GM21447 (cell line): ENCODE measurements around the gene ABAT.

Source experiments
- ATAC-seq: cut with Tn5 transposase; IDR thresholded peaks from one replicate; pipeline ENCODE4 v1.9.1; 2021; ENCODE audit not compliant: unreplicated experiment

Gene ABAT

DNA sequence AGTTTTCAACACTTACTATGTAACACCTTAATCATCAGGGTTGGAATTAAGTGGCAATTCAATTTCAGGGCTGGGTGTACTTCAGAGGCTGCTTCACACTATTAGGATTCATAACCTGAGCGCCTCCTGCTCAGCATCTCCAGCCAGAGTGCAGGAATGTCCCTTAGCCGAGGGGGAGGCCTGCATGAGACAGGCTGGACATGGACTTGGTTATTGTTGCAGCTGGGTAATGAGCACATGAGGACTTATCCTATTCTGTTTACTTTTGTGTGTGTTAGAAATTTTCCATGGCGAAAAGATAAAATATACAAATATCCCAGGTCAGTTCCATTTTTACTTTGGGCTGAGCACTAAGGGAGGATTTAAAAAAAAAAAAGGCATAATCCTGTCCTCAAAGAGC is 133.6 kb downstream of the ABAT start:
- ATAC-seq: no peak

DNA sequence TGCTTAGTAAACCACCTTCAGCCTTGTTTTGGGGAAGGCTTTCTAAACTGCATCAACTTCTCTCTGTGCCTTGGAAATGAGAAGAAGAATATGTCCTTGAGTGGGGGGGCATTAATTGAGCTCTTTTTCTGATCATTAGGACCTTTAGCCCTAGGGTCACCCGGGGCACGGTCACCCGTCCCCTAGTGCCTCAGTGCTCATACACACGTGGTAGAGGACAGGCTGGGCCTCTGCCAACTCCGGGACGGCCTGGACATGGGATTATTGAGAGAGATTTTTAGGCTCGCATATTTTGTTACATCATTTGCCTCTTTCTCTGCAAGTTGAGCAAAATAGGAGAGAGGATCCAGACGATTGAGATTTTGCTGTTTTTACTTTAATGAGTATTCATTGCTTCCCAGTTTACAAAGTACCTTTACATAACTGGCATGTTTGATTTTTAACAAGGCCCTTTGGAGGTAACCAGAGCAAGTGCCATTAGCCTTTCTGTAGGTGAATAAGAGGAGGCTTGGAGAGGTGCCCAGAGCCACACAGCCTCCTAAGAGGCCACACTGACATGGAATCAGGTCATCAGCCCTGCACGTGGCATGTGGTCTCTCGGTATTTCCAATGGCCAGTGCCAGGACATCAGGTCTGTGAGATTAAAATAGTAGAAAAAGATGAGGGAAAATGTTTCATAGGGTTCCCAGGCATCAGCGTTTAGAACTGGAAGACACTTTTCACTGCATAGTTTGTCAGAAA is 134.4 kb downstream of the ABAT start:
- ATAC-seq: no peak

DNA sequence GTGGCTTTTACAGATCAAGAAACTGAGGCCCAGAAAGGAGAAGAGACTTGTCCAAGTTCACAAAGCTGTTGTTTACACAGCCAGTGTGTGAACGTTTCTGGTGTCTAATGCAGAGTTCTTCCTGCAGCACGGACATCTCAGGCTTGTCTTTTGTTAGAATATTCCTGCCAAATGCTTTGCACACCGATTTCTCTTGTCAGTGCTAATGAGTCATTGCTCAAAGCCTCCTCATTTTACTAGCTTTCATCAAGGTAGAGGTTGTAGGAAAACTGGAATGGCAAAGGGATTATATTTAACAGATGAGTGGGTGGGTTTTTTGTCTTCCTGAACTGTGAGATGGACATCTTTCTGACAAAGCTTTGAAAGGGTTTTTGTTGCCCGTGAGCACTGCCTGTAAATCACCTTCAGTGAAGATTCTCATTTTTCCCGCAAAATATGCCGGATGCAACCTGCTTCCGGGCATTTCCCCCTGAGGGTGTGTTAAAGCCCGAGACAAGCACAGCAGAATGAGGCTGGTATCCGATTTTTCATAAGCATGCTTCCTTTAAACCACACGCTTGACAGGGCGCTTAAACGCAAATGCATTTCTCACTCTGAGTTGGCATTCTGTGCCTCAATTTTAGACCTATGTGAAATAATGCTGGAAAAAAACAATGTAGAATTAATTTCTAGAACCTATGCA is 137.9 kb downstream of the ABAT start:
- no peak for ATAC-seq

DNA sequence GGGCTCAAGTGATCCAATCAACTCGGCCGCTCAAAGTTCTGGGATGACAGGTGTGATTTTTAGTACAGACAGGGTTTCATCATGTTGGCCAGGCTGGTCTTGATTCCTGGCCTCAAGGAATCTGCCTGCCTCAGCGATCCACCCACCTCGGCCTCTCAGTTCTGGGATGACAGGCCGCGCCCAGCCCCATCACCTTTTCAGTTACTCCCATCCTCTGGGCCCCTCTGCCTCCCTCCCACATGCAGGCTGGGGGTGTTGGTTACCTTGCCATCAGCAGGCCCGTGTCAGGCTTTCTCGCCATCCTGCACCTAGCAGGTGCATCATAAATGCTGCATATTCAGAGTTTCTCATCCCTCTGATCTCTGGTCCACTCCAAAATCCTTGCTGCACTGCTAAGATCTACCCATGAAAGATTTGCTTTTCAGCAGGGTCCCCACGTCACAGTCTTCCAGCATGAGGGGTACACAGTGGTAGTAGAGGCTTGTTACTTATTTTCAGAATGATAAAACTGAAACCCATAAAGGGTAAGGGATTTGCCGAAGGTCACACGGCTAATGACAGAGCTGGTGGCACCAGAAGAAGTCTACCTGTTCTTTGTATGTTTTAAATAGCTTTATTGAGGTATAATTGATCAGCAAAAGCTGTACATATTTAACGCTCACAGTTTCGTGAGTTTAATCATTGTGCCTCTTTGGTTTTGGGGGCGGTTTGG is 139.8 kb downstream of the ABAT start:
- no peak for ATAC-seq

DNA sequence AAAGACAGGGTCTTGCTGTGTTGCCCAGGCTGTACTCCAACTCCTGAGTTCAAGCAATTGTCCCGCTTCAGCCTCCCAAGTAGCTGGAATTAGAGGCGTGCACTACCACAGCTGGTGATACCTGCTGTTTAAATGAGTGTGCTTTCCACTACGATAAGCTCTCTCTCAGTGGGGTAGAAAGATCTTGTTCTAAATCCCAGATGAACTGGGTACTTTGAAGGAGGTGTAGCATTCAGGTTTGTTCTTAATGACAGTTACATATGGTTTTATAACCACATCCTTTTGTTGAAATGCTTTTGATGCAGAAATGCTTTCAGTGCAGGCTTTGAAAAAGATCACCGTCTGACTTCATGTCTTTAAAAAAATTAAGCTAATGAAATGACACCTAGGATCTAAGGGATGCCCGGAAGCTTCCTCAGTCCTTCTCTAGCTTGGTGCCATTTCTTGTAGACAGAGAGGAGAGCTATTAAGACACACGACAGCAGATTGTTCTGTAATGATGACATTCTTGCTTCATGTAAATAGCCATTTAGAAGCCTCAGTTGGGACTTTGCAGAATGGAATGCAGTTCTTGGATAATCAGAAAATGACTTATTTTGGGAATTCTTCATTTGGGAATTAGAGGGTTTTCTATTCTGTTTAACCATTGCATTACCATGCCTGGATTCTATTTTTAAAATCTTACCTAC is 142.7 kb downstream of the ABAT start:
- no peak for ATAC-seq

DNA sequence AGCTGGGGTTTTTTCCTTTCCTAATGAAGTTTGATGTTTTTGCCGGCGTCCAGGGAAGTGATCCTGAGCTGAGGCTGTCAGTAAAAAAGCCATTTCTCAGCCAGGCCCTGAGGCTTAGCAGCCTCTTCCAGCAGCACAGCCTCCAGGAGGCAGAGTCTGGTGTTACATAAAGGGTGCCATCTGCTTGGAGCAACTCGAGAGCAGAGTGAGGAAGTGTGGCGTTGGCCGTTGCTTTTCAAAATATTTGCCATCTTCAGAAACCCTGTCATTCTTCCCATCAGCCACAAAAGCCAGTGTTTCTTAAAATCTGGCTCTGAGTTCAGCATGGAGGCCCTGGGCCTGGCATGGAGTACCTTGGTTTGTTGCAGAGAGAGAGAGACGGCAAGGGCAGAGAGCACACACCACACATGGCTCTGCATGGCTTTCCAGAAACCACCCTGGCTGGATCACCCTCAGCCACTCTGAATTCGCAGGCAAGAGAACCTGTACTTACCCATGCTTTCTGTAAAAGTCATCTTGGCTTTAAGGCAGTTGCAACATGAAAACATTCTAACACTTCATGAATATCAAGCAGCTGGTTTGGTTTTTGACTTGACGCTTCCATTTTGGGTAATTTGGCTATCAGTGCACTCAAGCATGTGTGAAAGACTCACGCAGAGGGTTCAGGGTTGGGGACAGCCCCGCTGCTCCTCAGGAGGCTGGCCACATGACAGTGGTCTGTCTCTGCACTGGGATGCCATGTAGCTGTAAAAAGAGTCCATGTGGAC is 144.3 kb downstream of the ABAT start:
- peak; percentile 77 for ATAC-seq

DNA sequence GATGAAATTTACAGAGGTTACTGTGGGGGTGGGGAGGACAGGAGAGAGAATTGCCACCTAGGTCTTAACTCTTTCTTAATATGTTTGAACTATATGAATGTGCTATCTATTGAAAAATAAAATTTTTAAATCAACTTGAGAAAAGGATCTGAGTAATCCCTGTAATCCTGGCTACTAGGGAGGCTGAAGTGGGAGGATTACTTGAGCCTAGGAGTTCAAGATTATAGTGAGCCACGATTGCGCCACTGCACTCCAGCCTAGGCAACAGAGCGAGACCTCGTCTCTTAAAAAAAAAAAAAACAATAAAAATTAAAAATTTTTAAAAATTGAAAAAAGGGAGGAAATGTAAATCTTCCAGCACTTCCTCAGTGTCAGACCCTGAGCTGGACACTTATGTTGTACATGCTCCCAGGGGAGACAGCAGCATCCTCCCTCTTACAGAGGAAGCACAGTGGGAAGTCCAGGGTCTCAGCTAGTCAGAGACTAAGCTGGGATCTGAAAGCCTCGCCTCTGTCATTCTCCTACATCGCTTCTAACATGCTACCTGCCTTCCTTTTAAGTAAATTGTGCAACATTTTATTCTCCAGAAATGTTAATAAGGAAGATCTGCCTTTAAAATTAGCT is 145.1 kb downstream of the ABAT start:
- ATAC-seq: no peak

DNA sequence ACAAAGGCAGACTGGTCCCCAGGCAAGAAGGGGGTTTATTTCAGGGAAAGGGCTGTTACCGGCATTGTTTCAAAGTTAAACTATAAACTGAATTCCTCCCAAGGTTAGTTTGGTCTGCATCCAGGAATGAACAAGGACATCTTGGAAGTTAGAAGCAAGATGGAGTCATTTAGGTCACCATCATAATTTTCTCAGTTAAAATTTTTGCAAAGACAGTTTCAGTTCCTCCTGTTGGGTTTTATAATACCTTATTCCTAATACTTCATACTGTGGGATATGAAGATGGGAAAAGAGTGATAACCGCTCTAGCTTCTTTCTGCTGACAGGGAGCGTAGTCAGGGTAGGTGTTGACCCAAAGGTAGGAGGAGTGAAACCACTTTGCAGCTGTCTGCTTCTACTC is 148.0 kb downstream of the ABAT start:
- ATAC-seq: no peak

DNA sequence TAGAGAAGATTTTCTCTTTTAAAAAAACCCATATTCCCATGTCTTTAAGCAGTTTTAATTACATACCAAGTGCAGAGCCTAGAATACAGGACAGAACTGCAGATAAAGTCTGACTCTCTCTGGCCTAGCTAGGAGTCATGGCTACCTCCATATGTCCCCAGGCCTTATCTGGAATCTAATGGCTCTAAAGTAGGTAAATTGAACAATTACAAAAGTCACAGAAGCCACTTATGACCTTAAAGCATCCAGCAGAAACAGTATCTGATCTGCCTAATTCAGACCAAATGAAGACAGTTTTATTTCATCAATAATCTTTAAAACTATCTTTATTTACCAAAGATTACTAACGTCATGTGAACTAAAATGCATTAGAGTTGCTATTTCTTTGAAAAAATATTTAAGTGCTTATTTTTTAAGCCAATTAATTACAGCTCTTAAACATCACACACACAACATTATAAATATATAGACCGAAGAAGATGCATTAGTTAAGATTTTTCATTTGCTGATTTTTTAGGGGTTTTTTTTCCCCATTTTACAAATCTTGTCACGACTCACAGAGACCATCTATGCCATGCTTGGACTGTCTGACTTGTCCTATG is 152.0 kb downstream of the ABAT start:
- no peak for ATAC-seq

DNA sequence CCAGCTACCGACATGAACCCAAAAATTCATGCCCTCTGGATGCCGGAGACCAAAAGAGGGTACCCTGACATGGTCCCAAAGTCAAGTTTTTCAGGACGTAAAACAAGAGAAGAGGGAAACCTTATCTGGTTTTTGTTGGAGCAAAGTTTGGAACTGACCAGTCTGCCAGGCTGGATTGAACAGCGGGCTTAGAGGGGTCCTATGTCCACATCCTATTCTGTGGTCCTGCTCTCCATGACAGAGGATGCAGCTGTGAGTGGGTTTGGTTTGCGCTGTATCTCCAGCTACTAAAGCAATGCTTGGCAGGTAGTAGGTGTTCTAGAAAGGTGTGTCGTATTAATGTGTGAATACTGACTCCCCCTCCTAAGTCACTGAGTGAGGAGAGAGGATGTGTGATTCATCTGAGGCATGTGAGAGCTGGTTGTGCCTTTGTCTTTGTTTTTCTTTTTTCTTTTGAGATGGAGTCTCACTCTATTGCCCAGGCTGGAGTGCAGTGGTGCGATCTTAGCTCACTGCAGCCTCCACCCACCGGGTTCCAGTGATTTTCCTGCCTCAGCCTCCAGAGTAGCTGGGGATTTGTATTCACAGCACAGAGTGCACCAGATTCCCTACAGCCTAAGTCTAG is 154.2 kb downstream of the ABAT start:
- no peak for ATAC-seq

DNA sequence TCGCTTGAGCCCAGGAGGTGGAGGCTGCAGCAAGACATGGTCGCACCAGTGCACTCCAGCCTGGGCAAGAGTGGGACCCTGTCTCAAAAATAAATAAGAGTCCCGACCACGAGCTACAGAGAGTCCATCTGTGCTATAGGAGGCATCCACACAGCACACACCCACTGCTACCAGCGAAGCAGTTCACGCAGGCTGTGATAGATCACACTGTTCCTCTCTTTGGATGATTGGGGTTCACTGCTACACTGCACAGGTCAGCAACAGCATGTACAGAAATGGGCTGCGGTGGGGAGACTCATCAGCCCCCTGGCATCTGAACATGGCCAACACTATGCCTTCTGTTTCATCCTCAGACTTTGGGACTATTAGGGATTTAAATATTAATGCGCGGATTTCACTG is 157.0 kb downstream of the ABAT start:
- ATAC-seq: no peak

DNA sequence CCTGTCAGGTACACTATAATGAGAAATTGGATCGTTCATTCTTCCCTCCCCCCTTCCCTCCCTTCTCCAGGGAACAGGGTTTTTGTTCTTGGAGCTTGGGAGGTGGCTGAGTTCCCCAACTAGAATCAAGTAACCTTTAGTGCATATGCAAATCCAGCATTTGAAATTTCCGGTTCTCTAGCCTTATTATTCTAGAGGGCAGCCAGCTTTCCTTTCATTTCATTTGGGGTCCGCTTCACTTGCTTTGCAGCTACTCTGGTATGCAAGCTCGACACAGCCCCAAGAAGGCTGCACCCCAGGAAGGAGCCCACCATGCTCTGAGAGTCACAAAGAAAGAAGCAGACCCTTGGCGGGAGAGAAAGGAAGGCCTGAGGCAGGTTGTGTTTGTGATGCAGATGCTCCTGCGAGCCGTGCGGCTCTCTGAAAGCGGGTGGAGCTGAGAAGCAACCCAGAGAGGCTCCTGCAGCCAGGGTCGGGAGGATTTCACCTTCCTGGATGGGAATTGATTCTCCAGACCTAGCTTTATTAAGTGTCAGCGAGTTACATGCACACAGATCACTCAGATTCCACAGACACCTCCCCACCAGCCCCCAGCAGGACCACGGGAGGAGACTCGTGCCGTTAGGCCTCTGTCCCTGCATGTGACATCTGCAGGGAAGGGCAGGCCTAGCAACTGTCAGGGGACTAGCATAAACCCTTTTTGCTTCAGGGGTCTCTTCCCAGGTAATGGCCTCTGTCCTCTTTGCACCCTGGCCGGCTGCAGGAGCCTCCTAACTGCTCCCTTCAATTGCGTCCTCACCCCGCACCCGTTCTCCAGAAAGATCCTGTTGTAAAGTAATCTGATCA is 157.7 kb downstream of the ABAT start:
- ATAC-seq: no peak

DNA sequence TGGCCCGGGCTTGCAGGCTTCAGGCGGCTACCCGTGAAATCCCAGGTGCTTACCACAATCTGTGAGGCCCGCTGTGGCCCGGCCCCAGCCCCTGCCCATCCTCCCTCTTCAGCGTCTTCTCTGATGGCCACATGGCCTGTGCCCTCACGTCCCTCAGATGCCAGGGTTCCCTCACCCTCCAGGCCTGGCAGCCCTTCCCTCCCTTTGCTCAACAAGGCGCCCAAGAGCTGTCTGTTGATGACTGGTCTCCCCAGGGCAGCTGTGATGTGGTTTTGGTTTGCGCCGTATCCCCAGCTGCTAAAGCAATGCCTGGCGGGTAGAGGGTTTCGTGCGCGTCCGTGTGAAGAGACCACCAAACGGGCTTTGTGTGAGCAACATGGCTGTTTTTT is 158.3 kb downstream of the ABAT start:
- no peak for ATAC-seq
